GM23338 (cell line): ENCODE results near the gene CPT1A. TPM values are rescaled to one million over a fixed set of nuclear protein-coding genes. Genes with fewer than 3 reads are reported as not detected.

Source experiments
- ATAC-seq: fragments of 200-7000 bp; cut with Tn5 transposase; 3 replicates; pipeline ENCODE4 v1.9.1; 2020
- DNase-seq: peaks from one replicate; pipeline ENCODE4 v3.0.0-alpha.2; 2015; ENCODE audit warnings: low spot score
- H2AFZ ChIP-seq: fragments of 200-600 bp; sonication (generic); 2 replicates; pipeline ENCODE4 v1.8.0; 2016; ENCODE audit warnings: antibody characterized with exemption, mild to moderate bottlenecking, moderate library complexity
- H3F3A ChIP-seq: fragments of 200-600 bp; sonication (generic); replicated peaks from 2 replicates; pipeline ENCODE4 v1.8.0; 2017; ENCODE audit warnings: antibody characterized with exemption, mixed run types, low read depth
- H3K27ac ChIP-seq: fragments of 200-600 bp; sonication (generic); 2 replicates; pipeline ENCODE4 v1.6.1; 2016; ENCODE audit warnings: low read depth
- H3K27me3 ChIP-seq: fragments of 200-600 bp; sonication (generic); 2 replicates; pipeline ENCODE4 v1.8.0; 2016; ENCODE audit warnings: mild to moderate bottlenecking, mixed run types, moderate library complexity; ENCODE audit not compliant: insufficient read depth
- H3K36me3 ChIP-seq: fragments of 200-600 bp; sonication (generic); 2 replicates; pipeline ENCODE4 v1.8.0; 2016; ENCODE audit warnings: mild to moderate bottlenecking; ENCODE audit not compliant: insufficient read depth
- H3K4me1 ChIP-seq: fragments of 200-600 bp; sonication (generic); 2 replicates; pipeline ENCODE4 v1.8.0; 2016; ENCODE audit warnings: mild to moderate bottlenecking, moderate library complexity; ENCODE audit not compliant: insufficient read depth
- H3K4me2 ChIP-seq: fragments of 200-600 bp; sonication (generic); 2 replicates; pipeline ENCODE4 v1.7.1; 2017; ENCODE audit warnings: mixed run types
- H3K4me3 ChIP-seq: fragments of 200-600 bp; sonication (generic); 2 replicates; pipeline ENCODE4 v1.6.1; 2016; ENCODE audit warnings: mixed run types
- H3K79me2 ChIP-seq: fragments of 200-600 bp; sonication (generic); replicated peaks from 2 replicates; pipeline ENCODE4 v1.8.0; 2017; ENCODE audit warnings: mild to moderate bottlenecking; ENCODE audit not compliant: insufficient read depth
- H3K9me2 ChIP-seq: fragments of 200-600 bp; sonication (generic); 2 replicates; pipeline ENCODE4 v1.8.0; 2017; ENCODE audit not compliant: insufficient read depth
- H4K20me1 ChIP-seq: fragments of 200-600 bp; sonication (generic); replicated peaks from 2 replicates; pipeline ENCODE4 v1.8.0; 2017; ENCODE audit warnings: mild to moderate bottlenecking; ENCODE audit not compliant: insufficient read depth
- H3K27ac Mint-ChIP-seq: 2 replicates; pipeline ENCODE4 v1.8.0; 2020; ENCODE audit warnings: inconsistent platforms, mild to moderate bottlenecking, moderate library complexity, mixed read lengths
- H3K27me3 Mint-ChIP-seq: 3 replicates; pipeline ENCODE4 v1.8.0; 2022; ENCODE audit warnings: low read depth, mild to moderate bottlenecking, moderate library complexity, mixed read lengths, inconsistent platforms; ENCODE audit not compliant: insufficient read depth, poor library complexity
- H3K36me3 Mint-ChIP-seq: 3 replicates; pipeline ENCODE4 v1.8.0; 2021; ENCODE audit warnings: low read depth, mild to moderate bottlenecking, inconsistent platforms, moderate library complexity, mixed read lengths
- H3K4me1 Mint-ChIP-seq: 3 replicates; pipeline ENCODE4 v1.8.0; 2020; ENCODE audit warnings: mild to moderate bottlenecking, inconsistent platforms, mixed read lengths
- H3K4me3 Mint-ChIP-seq: 3 replicates; pipeline ENCODE4 v1.8.0; 2021; ENCODE audit warnings: moderate library complexity, mild to moderate bottlenecking, inconsistent platforms, mixed read lengths
- H3K9me3 Mint-ChIP-seq: 3 replicates; pipeline ENCODE4 v1.8.0; 2020; ENCODE audit warnings: moderate library complexity, mild to moderate bottlenecking, inconsistent platforms, mixed read lengths
- CREB1 ChIP-seq: fragments of 250-450 bp; sonication (Bioruptor Pico); IDR thresholded peaks from 2 replicates; pipeline ENCODE4 v1.5.0; 2020; ENCODE audit warnings: low read depth, mild to moderate bottlenecking, moderate library complexity
- CTCF ChIP-seq, 2 experiments: fragments of 200-600 bp in 1 of 2; sonication (generic) in 1 of 2; conservative IDR thresholded peaks; 2 replicates each; pipeline versions ENCODE4 v1.5.1 to v1.6.1; 2016 to 2017; ENCODE audit warnings: antibody characterized with exemption in 2 of 2, low read depth in 2 of 2, mild to moderate bottlenecking in 2 of 2, moderate library complexity in 1 of 2
- ETS1 ChIP-seq: IDR thresholded peaks from 2 replicates; pipeline ENCODE4 v1.6.1; 2016; ENCODE audit warnings: antibody characterized with exemption
- EZH2 ChIP-seq: fragments of 200-600 bp; sonication (generic); IDR thresholded peaks from one replicate; pipeline ENCODE4 v1.8.0; 2017; ENCODE audit warnings: antibody characterized with exemption, mild to moderate bottlenecking, low read depth; ENCODE audit not compliant: unreplicated experiment
- EZH2phosphoT487 ChIP-seq: fragments of 200-600 bp; sonication (generic); IDR thresholded peaks from one replicate; pipeline ENCODE4 v1.8.1; 2018; ENCODE audit warnings: antibody characterized with exemption; ENCODE audit not compliant: unreplicated experiment
- JUNB ChIP-seq: IDR thresholded peaks from one replicate; pipeline ENCODE4 v1.6.1; 2016; ENCODE audit warnings: antibody characterized with exemption; ENCODE audit not compliant: unreplicated experiment
- NANOG ChIP-seq: IDR thresholded peaks from 2 replicates; pipeline ENCODE4 v1.6.1; 2016; ENCODE audit warnings: antibody characterized with exemption, borderline replicate concordance
- POLR2AphosphoS5 ChIP-seq: IDR thresholded peaks from 2 replicates; pipeline ENCODE4 v1.6.1; 2016; ENCODE audit warnings: antibody characterized with exemption, low read depth
- STAT1 ChIP-seq: IDR thresholded peaks from one replicate; pipeline ENCODE4 v1.6.1; 2016; ENCODE audit warnings: antibody characterized with exemption; ENCODE audit not compliant: unreplicated experiment
- ZNF114 ChIP-seq: fragments of 250-450 bp; sonication (Bioruptor Pico); IDR thresholded peaks from 2 replicates; pipeline ENCODE4 v1.5.0; 2020; ENCODE audit warnings: mild to moderate bottlenecking, moderate library complexity
- ZNF331 ChIP-seq: fragments of 250-450 bp; sonication (Bioruptor Pico); IDR thresholded peaks from 2 replicates; pipeline ENCODE4 v1.5.0; 2020; ENCODE audit warnings: low read depth, mild to moderate bottlenecking, moderate library complexity
- polyA plus RNA-seq: library from polyadenylated mRNA; unstranded; fragments of >200 nt; fragmentation: Nextera tagmentation; extraction: Ambion mirVana; gene quantifications from 2 replicates; pipeline ENCODE4 v1.2.1, GENCODE V29; 2016
- total RNA-seq: library from RNA; depleted of rRNA; stranded (reverse); fragments of >200 nt; shearing (Covaris generic); gene quantifications from 2 replicates; pipeline ENCODE4 v1.2.3, GENCODE V29; 2014
- TF ChIP-seq, protein P1 (sequence below): fragments of 250-450 bp; sonication (Bioruptor Pico); IDR thresholded peaks from 2 replicates; pipeline ENCODE4 v1.5.0; 2020; ENCODE audit warnings: mild to moderate bottlenecking, moderate library complexity
- TF ChIP-seq, protein P2 (sequence below): IDR thresholded peaks from one replicate; pipeline ENCODE4 v1.6.1; 2018; ENCODE audit warnings: antibody characterized with exemption; ENCODE audit not compliant: unreplicated experiment

The CPT1A gene
- total and polyA plus RNA-seq, 2 experiments from 2014 or later: 2.6 to 9.5 TPM

DNA sequence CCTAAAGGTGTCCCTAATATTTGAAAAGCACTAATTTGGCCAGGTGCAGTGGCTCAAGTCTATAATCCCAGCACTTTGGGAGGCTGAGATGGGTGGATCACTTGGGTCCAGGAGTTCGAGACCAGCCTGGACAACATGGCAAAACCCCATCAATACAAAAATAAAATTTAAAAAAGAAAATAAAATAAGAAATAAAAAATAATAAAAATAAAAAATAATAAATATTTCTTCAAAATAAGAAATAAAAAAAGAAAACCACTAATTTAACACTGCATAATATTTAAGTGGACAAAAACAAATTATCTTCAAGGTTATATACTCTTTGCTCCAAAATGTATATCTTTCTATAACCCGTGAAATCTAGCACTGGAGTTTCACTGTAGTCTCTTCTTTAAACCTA is 32.9 kb downstream of the CPT1A start:
- Mint-ChIP-seq H3K27me3 (peaks cover 12% of the 10 kb centered on the region), H3K4me3 (no peak overlapping the region), H3K36me3 (no peaks in the 10 kb centered on the region), H3K9me3 (no peaks in the 10 kb centered on the region), H3K4me1 (no peaks in the 10 kb centered on the region), H3K27ac (no peak overlapping the region)
- DNase-seq (no peak), ATAC-seq (no peak)
- H2AFZ ChIP-seq: no peak overlapping the region
- no peaks in the 10 kb centered on the region for H3K36me3 ChIP-seq
- no peaks in the 10 kb centered on the region for H3F3A ChIP-seq
- no peak overlapping the region for H3K4me3 ChIP-seq
- H3K79me2 ChIP-seq: no peaks in the 10 kb centered on the region
- no peaks in the 10 kb centered on the region for H4K20me1 ChIP-seq
- H3K9me2 ChIP-seq: no peaks in the 10 kb centered on the region
- no peaks in the 10 kb centered on the region for H3K4me1 ChIP-seq
- H3K27ac ChIP-seq: no peak overlapping the region
- H3K4me2 ChIP-seq: no peak overlapping the region
- no peaks in the 10 kb centered on the region for H3K27me3 ChIP-seq
- no peak for TF ChIP-seq ETS1
- TF ChIP-seq ZNF114 (CRISPR knock-in tag): no peak
- TF ChIP-seq EZH2phosphoT487: no peak
- TF ChIP-seq, protein P1, sequence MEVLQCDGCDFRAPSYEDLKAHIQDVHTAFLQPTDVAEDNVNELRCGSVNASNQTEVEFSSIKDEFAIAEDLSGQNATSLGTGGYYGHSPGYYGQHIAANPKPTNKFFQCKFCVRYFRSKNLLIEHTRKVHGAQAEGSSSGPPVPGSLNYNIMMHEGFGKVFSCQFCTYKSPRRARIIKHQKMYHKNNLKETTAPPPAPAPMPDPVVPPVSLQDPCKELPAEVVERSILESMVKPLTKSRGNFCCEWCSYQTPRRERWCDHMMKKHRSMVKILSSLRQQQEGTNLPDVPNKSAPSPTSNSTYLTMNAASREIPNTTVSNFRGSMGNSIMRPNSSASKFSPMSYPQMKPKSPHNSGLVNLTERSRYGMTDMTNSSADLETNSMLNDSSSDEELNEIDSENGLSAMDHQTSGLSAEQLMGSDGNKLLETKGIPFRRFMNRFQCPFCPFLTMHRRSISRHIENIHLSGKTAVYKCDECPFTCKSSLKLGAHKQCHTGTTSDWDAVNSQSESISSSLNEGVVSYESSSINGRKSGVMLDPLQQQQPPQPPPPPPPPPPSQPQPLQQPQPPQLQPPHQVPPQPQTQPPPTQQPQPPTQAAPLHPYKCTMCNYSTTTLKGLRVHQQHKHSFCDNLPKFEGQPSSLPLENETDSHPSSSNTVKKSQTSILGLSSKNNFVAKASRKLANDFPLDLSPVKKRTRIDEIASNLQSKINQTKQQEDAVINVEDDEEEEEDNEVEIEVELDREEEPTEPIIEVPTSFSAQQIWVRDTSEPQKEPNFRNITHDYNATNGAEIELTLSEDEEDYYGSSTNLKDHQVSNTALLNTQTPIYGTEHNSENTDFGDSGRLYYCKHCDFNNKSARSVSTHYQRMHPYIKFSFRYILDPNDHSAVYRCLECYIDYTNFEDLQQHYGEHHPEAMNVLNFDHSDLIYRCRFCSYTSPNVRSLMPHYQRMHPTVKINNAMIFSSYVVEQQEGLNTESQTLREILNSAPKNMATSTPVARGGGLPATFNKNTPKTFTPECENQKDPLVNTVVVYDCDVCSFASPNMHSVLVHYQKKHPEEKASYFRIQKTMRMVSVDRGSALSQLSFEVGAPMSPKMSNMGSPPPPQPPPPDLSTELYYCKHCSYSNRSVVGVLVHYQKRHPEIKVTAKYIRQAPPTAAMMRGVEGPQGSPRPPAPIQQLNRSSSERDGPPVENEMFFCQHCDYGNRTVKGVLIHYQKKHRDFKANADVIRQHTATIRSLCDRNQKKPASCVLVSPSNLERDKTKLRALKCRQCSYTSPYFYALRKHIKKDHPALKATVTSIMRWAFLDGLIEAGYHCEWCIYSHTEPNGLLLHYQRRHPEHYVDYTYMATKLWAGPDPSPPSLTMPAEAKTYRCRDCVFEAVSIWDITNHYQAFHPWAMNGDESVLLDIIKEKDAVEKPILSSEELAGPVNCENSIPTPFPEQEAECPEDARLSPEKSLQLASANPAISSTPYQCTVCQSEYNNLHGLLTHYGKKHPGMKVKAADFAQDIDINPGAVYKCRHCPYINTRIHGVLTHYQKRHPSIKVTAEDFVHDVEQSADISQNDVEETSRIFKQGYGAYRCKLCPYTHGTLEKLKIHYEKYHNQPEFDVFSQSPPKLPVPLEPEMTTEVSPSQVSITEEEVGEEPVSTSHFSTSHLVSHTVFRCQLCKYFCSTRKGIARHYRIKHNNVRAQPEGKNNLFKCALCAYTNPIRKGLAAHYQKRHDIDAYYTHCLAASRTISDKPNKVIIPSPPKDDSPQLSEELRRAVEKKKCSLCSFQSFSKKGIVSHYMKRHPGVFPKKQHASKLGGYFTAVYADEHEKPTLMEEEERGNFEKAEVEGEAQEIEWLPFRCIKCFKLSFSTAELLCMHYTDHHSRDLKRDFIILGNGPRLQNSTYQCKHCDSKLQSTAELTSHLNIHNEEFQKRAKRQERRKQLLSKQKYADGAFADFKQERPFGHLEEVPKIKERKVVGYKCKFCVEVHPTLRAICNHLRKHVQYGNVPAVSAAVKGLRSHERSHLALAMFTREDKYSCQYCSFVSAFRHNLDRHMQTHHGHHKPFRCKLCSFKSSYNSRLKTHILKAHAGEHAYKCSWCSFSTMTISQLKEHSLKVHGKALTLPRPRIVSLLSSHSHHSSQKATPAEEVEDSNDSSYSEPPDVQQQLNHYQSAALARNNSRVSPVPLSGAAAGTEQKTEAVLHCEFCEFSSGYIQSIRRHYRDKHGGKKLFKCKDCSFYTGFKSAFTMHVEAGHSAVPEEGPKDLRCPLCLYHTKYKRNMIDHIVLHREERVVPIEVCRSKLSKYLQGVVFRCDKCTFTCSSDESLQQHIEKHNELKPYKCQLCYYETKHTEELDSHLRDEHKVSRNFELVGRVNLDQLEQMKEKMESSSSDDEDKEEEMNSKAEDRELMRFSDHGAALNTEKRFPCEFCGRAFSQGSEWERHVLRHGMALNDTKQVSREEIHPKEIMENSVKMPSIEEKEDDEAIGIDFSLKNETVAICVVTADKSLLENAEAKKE: no peak
- no peak for TF ChIP-seq ZNF331 (CRISPR knock-in tag)
- TF ChIP-seq JUNB: no peak
- TF ChIP-seq, protein P2, sequence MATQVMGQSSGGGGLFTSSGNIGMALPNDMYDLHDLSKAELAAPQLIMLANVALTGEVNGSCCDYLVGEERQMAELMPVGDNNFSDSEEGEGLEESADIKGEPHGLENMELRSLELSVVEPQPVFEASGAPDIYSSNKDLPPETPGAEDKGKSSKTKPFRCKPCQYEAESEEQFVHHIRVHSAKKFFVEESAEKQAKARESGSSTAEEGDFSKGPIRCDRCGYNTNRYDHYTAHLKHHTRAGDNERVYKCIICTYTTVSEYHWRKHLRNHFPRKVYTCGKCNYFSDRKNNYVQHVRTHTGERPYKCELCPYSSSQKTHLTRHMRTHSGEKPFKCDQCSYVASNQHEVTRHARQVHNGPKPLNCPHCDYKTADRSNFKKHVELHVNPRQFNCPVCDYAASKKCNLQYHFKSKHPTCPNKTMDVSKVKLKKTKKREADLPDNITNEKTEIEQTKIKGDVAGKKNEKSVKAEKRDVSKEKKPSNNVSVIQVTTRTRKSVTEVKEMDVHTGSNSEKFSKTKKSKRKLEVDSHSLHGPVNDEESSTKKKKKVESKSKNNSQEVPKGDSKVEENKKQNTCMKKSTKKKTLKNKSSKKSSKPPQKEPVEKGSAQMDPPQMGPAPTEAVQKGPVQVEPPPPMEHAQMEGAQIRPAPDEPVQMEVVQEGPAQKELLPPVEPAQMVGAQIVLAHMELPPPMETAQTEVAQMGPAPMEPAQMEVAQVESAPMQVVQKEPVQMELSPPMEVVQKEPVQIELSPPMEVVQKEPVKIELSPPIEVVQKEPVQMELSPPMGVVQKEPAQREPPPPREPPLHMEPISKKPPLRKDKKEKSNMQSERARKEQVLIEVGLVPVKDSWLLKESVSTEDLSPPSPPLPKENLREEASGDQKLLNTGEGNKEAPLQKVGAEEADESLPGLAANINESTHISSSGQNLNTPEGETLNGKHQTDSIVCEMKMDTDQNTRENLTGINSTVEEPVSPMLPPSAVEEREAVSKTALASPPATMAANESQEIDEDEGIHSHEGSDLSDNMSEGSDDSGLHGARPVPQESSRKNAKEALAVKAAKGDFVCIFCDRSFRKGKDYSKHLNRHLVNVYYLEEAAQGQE: no peak
- no peak for TF ChIP-seq CTCF (conservative IDR thresholded peaks at IDR 0.05; ENCODE audit: low read depth in 2 of 2)
- no peak for TF ChIP-seq STAT1
- no peak for TF ChIP-seq POLR2AphosphoS5
- TF ChIP-seq EZH2: no peak
- TF ChIP-seq NANOG: no peak
- TF ChIP-seq CREB1 (CRISPR knock-in tag): no peak
